NT2/D1 (cell line): ENCODE data around the gene SHC3.

Source experiments
- DNase-seq: peaks from one replicate; pipeline ENCODE4 v3.0.0-alpha.2; 2011; ENCODE audit warnings: low read depth, low spot score
- H3K27me3 ChIP-seq: 2 replicates; pipeline ENCODE4 v1.6.0; 2011; ENCODE audit warnings: mild to moderate bottlenecking; ENCODE audit not compliant: insufficient read length, insufficient read depth
- H3K36me3 ChIP-seq: 2 replicates; pipeline ENCODE4 v1.6.1; 2011; ENCODE audit warnings: mild to moderate bottlenecking, low read length, mixed read lengths; ENCODE audit not compliant: insufficient read depth, insufficient read length
- H3K4me1 ChIP-seq: 2 replicates; pipeline ENCODE4 v1.5.1; 2011; ENCODE audit not compliant: insufficient read depth, insufficient read length
- H3K4me3 ChIP-seq: 2 replicates; pipeline ENCODE4 v1.5.1; 2011; ENCODE audit warnings: low read depth; ENCODE audit not compliant: insufficient read length
- H3K9ac ChIP-seq: 2 replicates; pipeline ENCODE4 v1.6.0; 2011; ENCODE audit warnings: low read depth; ENCODE audit not compliant: insufficient read length
- H3K9me3 ChIP-seq: 2 replicates; pipeline ENCODE4 v1.5.1; 2011; ENCODE audit warnings: mild to moderate bottlenecking, low read length; ENCODE audit not compliant: insufficient read depth
- SUZ12 ChIP-seq: IDR thresholded peaks from 2 replicates; pipeline ENCODE4 v1.6.1; 2011; ENCODE audit not compliant: insufficient read length, insufficient read depth; ENCODE audit errors: extremely low read depth
- YY1 ChIP-seq: IDR thresholded peaks from 2 replicates; pipeline ENCODE4 v1.6.1; 2011; ENCODE audit not compliant: insufficient read length, insufficient read depth
- ZNF274 ChIP-seq: IDR thresholded peaks from 2 replicates; pipeline ENCODE4 v1.6.1; 2011; ENCODE audit warnings: mild to moderate bottlenecking, low read depth, low read length

Gene SHC3

DNA sequence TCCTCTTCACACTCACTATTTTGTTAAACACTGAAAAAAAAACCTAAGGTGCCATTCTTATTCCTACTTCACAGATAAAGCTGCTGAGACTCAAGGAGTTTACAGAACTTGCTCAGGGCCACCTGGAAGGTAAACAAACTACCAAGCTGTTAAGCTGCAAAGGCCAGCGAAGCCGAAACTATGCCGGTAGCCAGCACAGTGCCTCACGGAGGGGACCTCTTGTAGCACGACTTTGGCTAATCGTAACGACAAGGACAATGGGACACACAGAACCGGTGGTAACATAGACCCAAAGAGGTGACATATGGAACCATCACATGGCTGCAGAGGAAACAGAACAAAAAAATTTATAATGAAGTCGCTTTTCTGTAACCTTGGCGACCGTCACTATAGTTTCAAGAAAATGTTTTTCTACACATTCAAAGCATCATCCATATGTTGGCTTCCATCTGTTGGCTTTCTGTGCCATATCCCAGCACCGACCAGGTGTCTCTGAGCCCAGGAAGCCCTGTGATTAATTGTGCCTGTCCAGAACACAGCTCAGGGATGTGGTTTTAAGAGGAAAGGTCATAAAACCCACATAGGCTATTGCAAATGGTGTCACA lies 127.1 kb downstream of the SHC3 start:
- Histone ChIP-seq H3K4me1 (no peaks in the 10 kb centered on the region), H3K9me3 (no peaks in the 10 kb centered on the region), H3K36me3 (no peaks in the 10 kb centered on the region), H3K9ac (no peak overlapping the region), H3K27me3 (no peaks in the 10 kb centered on the region), H3K4me3 (no peak overlapping the region)
- TF ChIP-seq SUZ12 (no peak), ZNF274 (no peak), YY1 (no peak)
- no peak for DNase-seq

DNA sequence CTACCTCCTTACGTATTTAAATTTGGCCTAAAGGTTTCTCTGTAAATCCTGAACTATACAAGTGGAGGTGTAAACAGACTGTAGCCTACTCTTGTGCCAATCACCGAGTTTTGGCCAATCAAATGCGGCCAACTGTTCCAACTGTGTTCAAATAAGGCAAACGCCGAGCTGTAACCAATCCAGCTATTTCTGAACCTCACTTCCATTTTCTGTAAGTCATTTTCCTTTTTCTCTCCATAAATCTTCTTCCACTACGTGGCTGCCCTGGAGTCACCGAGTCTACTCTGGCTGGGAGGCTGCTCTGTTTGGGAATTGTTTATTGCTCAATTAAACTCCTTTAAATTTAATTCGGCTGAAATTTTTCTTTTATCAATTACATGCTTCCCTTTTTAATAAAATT lies 129.0 kb downstream of the SHC3 start:
- Histone ChIP-seq H3K4me1 (no peaks in the 10 kb centered on the region), H3K4me3 (no peak overlapping the region), H3K9me3 (no peaks in the 10 kb centered on the region), H3K9ac (no peak overlapping the region), H3K36me3 (peaks cover 4% of the 10 kb centered on the region), H3K27me3 (no peaks in the 10 kb centered on the region)
- no peak for TF ChIP-seq YY1
- no peak for TF ChIP-seq SUZ12
- TF ChIP-seq ZNF274, result no peak
- DNase-seq, result no peak

DNA sequence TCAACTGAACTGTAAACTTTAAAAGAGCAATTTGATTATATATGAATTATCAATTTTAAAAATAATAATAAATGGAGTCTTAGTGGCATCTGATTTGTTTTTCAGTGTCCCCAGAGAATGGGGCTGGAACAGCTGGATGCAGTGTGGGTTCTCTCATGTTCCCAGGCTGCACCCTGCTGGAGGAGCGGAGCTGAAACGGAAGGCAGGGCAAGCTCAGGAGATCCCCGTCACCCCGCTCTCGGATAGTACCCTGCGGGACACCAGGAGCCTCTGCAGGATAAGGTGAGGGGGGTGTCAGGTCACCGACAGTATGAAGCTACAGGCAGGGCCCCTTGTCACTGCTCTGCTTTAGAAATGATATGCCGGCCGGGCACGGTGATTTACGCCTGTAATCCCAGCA lies 130.0 kb downstream of the SHC3 start:
- Histone ChIP-seq H3K27me3 (no peaks in the 10 kb centered on the region), H3K4me3 (no peak overlapping the region), H3K36me3 (peaks cover 4% of the 10 kb centered on the region), H3K4me1 (no peaks in the 10 kb centered on the region), H3K9ac (no peak overlapping the region), H3K9me3 (no peaks in the 10 kb centered on the region)
- no peak for TF ChIP-seq ZNF274
- no peak for TF ChIP-seq YY1
- no peak for TF ChIP-seq SUZ12
- no peak for DNase-seq

DNA sequence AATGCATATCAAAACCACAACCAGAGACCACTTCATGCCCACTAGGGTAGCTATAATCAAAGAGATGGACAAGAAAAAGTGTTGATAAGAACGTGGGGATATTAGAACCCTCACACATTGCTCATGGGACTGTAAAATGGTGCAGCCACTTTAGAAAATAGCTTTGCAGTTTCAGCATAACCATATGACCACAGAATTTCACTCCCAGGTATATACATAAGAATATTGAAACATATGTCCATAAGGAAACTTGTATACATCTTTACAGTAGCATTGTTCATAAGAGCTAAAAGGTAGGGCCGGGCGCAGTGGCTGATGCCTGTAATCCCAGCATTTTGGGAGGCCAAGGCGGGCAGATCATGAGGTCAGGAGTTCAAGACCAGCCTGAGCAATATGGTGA lies 131.0 kb downstream of the SHC3 start:
- H3K9ac ChIP-seq, result no peak overlapping the region
- TF ChIP-seq ZNF274, result no peak
- H3K4me3 ChIP-seq, result no peak overlapping the region
- DNase-seq, result no peak
- H3K4me1 ChIP-seq, result no peaks in the 10 kb centered on the region
- H3K27me3 ChIP-seq, result no peaks in the 10 kb centered on the region
- peaks cover 4% of the 10 kb centered on the region for H3K36me3 ChIP-seq
- H3K9me3 ChIP-seq, result no peaks in the 10 kb centered on the region

DNA sequence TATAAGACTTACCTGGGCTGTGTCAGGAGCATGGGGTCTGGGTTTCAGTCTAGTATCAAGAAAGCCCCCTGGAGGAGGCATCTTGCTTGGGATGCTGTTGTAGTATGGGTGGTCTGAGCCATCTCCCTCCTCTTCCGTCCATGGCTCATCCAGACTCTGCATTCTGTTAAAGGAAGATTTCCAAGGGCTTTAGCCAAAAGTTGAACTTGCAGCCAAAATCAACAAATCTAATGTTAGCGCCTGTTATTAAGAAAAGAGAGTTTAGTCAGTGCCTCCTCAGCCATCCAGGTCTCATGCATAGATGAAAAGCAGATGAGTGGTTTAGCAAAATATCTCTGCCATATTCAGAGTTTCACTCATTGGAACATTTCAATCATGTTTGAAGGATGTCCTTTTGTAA lies 131.8 kb downstream of the SHC3 start:
- no peaks in the 10 kb centered on the region for H3K9me3 ChIP-seq
- no peak for DNase-seq
- TF ChIP-seq SUZ12 (no peak), YY1 (no peak), ZNF274 (no peak)
- H3K9ac ChIP-seq, result no peak overlapping the region
- no peaks in the 10 kb centered on the region for H3K4me1 ChIP-seq
- peaks cover 4% of the 10 kb centered on the region for H3K36me3 ChIP-seq
- no peaks in the 10 kb centered on the region for H3K27me3 ChIP-seq
- no peak overlapping the region for H3K4me3 ChIP-seq

DNA sequence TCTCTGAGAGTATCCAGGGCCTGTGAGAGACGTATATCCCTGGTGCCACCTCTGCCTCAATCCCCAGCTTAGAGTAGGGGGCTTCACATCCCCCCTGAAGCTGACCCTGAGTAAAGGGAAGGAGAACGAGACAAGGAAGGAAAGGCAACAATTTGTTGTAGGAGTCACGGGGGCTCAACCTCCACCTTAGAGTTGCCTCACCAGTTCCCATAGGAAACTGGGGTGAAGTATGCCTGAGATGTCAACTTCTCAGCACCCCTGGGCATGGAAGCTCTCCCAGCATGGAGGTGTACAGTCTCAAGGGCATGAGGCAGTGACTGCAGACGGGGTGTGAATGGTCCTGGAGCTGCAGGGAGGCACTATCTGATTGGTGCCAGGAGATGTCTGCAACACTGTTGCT lies 133.7 kb downstream of the SHC3 start:
- H3K4me1 ChIP-seq, result no peaks in the 10 kb centered on the region
- H3K4me3 ChIP-seq, result no peak overlapping the region
- H3K27me3 ChIP-seq, result no peaks in the 10 kb centered on the region
- peaks cover 4% of the 10 kb centered on the region for H3K36me3 ChIP-seq
- H3K9me3 ChIP-seq, result no peaks in the 10 kb centered on the region
- DNase-seq, result no peak
- H3K9ac ChIP-seq, result no peak overlapping the region
- TF ChIP-seq ZNF274 (no peak), YY1 (no peak), SUZ12 (no peak)

DNA sequence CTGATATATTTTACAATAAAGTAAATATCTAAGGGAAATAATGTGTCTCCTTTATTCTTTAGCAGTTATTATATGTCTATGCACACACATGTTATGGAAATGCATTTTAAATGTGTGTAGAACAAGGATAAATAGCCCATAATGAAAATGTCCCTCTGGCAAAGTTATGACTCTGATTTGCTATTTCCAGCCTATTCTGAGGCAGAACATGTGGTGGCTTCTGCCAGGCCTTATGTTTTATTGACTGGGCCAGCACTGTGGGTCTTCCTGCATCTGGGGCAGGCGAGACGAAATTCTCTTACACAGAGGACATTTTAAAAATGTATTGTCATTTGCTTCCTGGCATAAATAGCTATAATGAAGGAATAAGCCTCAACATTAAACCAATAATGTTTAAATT lies 134.5 kb downstream of the SHC3 start:
- TF ChIP-seq ZNF274, result no peak
- no peak for TF ChIP-seq YY1
- no peak for TF ChIP-seq SUZ12
- no peak for DNase-seq
- H3K4me3 ChIP-seq, result no peak overlapping the region
- H3K9me3 ChIP-seq, result no peaks in the 10 kb centered on the region
- peaks cover 4% of the 10 kb centered on the region for H3K36me3 ChIP-seq
- H3K27me3 ChIP-seq, result no peaks in the 10 kb centered on the region
- H3K4me1 ChIP-seq, result no peaks in the 10 kb centered on the region
- no peak overlapping the region for H3K9ac ChIP-seq
